Keratinocyte (primary cell): Measurements from ENCODE around the gene ROR2. TPM values are rescaled to one million over a fixed set of nuclear protein-coding genes. Genes with fewer than 3 reads are reported as not detected.

Experiments used
- DNase-seq: peaks from one replicate; pipeline ENCODE4 v3.0.0-alpha.2; 2011; ENCODE audit warnings: low read depth, missing footprints, low spot score
- FAIRE-seq: peaks from 2 replicates; lab custom pipeline; 2011; peaks lifted over from hg19 to GRCh38; lab: Jason Lieb, UNC
- H2AFZ ChIP-seq: 2 replicates; pipeline ENCODE4 v1.6.0; 2012; ENCODE audit warnings: low read length, control low read depth, inconsistent platforms; ENCODE audit not compliant: control insufficient read depth
- H3K27ac ChIP-seq: 2 replicates; pipeline ENCODE4 v1.5.1; 2011; ENCODE audit warnings: low read length; ENCODE audit not compliant: control insufficient read depth, insufficient read depth
- H3K27me3 ChIP-seq: 3 replicates; pipeline ENCODE4 v1.6.0; 2011; ENCODE audit warnings: low read length; ENCODE audit not compliant: control insufficient read depth, insufficient read depth; ENCODE audit errors: extremely low read depth
- H3K36me3 ChIP-seq, 2 experiments: 2 replicates in 1 of 2; 3 replicates in 1 of 2; pipeline ENCODE4 v1.5.1; 2011; ENCODE audit warnings: low read length in 2 of 2, mild to moderate bottlenecking in 1 of 2; ENCODE audit not compliant: control insufficient read depth in 2 of 2, insufficient read depth in 2 of 2; ENCODE audit errors: extremely low read depth in 1 of 2
- H3K4me1 ChIP-seq: 3 replicates; pipeline ENCODE4 v1.5.1; 2011; ENCODE audit warnings: low read length; ENCODE audit not compliant: control insufficient read depth, insufficient read depth; ENCODE audit errors: extremely low read depth
- H3K4me2 ChIP-seq: 3 replicates; pipeline ENCODE4 v1.6.0; 2011; ENCODE audit warnings: low read depth, low read length; ENCODE audit not compliant: control insufficient read depth, insufficient read depth; ENCODE audit errors: extremely low read depth
- H3K4me3 ChIP-seq, 3 experiments: fragments of 200-600 bp in 1 of 3; sonication (generic) in 1 of 3; 2 replicates in 2 of 3; 3 replicates in 1 of 3; pipeline ENCODE4 v1.5.1; 2011 to 2016; ENCODE audit warnings: low read length in 3 of 3, mild to moderate bottlenecking in 3 of 3, control low read depth in 2 of 3, inconsistent platforms in 1 of 3, low read depth in 1 of 3, mixed read lengths in 1 of 3, mixed run types in 1 of 3, moderate library complexity in 1 of 3; ENCODE audit not compliant: control insufficient read depth in 2 of 3, insufficient read depth in 2 of 3; ENCODE audit errors: extremely low read depth in 1 of 3
- H3K79me2 ChIP-seq: 2 replicates; pipeline ENCODE4 v1.6.0; 2012; ENCODE audit warnings: low read length; ENCODE audit not compliant: control insufficient read depth, insufficient read depth
- H3K9ac ChIP-seq: 3 replicates; pipeline ENCODE4 v1.6.0; 2011; ENCODE audit warnings: low read length; ENCODE audit not compliant: control insufficient read depth, insufficient read depth; ENCODE audit errors: extremely low read depth
- H3K9me1 ChIP-seq: 3 replicates; pipeline ENCODE4 v1.6.0; 2011; ENCODE audit warnings: low read length; ENCODE audit not compliant: control insufficient read depth, insufficient read depth; ENCODE audit errors: extremely low read depth
- H3K9me3 ChIP-seq: 2 replicates; pipeline ENCODE4 v1.5.1; 2012; ENCODE audit warnings: low read depth, low read length; ENCODE audit not compliant: control insufficient read depth
- H4K20me1 ChIP-seq: 3 replicates; pipeline ENCODE4 v1.6.0; 2011; ENCODE audit warnings: low read length; ENCODE audit not compliant: control insufficient read depth, insufficient read depth; ENCODE audit errors: extremely low read depth
- EZH2 ChIP-seq: IDR thresholded peaks from one replicate; pipeline ENCODE4 v1.6.1; 2012; ENCODE audit warnings: inconsistent platforms, mild to moderate bottlenecking, low read length, moderate library complexity
- dilution Hi-C: fragments of 300-500 bp; cut with MboI; formaldehyde crosslinking; loops from one replicate; pipeline ENCODE4 v1.7.0; 2020; ENCODE audit warnings: low sequenced_read_pairs; ENCODE audit not compliant: extremely low pct_ligation_motif_present
- polyA plus RNA-seq, 5 experiments: library from polyadenylated mRNA; depleted of rRNA in 3 of 5; stranded (reverse) in 3 of 5; stranded (forward) in 1 of 5; unstranded in 1 of 5; fragments of >200 nt; gene quantifications; 1 replicate in 1 of 5; 2 replicates in 3 of 5; 3 replicates in 1 of 5; pipeline versions ENCODE4 v1.2.1 to v1.2.3, GENCODE V29; 2011 to 2012; ENCODE audit warnings: missing spikeins in 2 of 5, low read depth in 1 of 5, low replicate concordance in 1 of 5
- TF ChIP-seq, protein P1 (sequence below), 3 experiments: IDR thresholded peaks in 1 of 3; conservative IDR thresholded peaks in 1 of 3; optimal IDR thresholded peaks in 1 of 3; 2 replicates in 2 of 3; 3 replicates in 1 of 3; pipeline versions ENCODE3 to v1.5.1; 2011; ENCODE audit warnings: low read length in 3 of 3, mild to moderate bottlenecking in 3 of 3, moderate library complexity in 2 of 3, control low read depth in 1 of 3, inconsistent platforms in 1 of 3; ENCODE audit not compliant: insufficient read depth in 2 of 3; ENCODE audit errors: extremely low read depth in 1 of 3

ROR2 gene
- polyA plus RNA-seq, 1 donor (not counting 4 experiments of a cell fraction or from before 2014, with no cell fraction given) = 0.22 TPM

DNA sequence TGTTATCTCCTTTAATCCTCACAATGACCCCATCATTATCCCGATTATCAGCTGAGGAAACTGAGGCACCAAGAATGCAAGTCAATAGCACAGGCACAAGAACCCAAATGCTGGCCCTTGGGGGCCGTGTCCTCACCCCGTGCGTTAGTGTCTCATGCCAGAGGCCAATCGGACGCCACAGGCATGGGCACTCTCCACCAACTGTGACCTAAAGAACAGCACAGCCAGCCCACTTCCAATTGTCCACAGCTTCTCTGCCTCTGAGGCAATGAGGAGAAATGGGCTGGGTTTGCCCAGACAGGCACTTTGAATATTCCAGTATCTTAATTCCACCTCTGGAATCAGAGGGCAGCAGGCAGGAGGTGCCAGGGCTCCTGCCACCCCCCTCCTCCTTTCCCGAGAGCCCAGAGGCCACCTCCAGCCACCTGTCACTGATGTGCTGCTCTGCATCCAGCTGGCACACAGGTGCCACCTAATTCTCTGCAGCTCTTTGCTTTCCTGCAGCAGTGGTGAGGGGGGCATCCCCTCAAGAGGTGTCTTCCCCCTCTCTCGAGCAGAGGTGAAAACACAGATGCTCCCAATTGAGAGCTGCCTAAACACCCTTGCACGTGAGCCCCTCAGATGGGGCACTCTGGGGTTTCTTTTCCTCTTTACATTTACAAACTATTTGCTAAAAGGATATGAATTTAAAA lies 107.5 kb downstream of the ROR2 start:
- no peak overlapping the region for H2AFZ ChIP-seq
- dilution Hi-C loops = no loop called here
- no peaks in the 10 kb centered on the region for H4K20me1 ChIP-seq
- no peak overlapping the region for H3K4me3 ChIP-seq
- no peak for FAIRE-seq
- H3K9me3 ChIP-seq = no peaks in the 10 kb centered on the region
- no peak overlapping the region for H3K4me2 ChIP-seq
- DNase-seq = no peak
- H3K27me3 ChIP-seq = peaks cover 8% of the 10 kb centered on the region
- no peak overlapping the region for H3K27ac ChIP-seq
- no peak overlapping the region for H3K9ac ChIP-seq
- H3K36me3 ChIP-seq = no peaks in the 10 kb centered on the region
- H3K9me1 ChIP-seq = no peaks in the 10 kb centered on the region
- peaks cover 9% of the 10 kb centered on the region for H3K4me1 ChIP-seq
- TF ChIP-seq, protein P1, sequence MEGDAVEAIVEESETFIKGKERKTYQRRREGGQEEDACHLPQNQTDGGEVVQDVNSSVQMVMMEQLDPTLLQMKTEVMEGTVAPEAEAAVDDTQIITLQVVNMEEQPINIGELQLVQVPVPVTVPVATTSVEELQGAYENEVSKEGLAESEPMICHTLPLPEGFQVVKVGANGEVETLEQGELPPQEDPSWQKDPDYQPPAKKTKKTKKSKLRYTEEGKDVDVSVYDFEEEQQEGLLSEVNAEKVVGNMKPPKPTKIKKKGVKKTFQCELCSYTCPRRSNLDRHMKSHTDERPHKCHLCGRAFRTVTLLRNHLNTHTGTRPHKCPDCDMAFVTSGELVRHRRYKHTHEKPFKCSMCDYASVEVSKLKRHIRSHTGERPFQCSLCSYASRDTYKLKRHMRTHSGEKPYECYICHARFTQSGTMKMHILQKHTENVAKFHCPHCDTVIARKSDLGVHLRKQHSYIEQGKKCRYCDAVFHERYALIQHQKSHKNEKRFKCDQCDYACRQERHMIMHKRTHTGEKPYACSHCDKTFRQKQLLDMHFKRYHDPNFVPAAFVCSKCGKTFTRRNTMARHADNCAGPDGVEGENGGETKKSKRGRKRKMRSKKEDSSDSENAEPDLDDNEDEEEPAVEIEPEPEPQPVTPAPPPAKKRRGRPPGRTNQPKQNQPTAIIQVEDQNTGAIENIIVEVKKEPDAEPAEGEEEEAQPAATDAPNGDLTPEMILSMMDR (optimal IDR thresholded peaks at IDR 0.05 in 1 of 3, IDR thresholded peaks at IDR 0.05 in 1 of 3, conservative IDR thresholded peaks at IDR 0.05 in 1 of 3; ENCODE audit: extremely low read depth in 1 of 3, insufficient read depth in 2 of 3, low read length in 3 of 3) = no peak
- TF ChIP-seq EZH2 = no peak
- no peaks in the 10 kb centered on the region for H3K79me2 ChIP-seq

DNA sequence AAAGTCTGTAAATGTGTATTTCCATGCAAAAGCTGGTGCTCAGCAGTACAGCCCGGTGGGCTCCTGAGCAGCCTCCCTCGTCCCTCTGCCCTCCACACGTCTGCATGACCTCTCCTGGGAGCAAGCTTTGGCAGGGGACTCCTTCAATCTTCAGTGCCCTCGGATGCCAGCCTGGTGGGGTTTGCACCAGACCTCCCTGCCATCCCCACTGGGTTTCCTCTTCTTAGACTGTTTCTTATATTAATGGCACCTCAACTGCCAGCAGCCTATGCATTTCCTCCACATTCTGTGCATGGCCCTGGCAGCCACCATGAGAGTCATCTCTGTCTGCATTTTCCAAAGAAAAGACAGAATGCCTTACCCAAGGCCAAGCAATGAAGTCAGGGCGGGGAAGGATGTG lies 108.4 kb downstream of the ROR2 start:
- Histone ChIP-seq H4K20me1 (no peaks in the 10 kb centered on the region), H3K9me3 (no peaks in the 10 kb centered on the region), H2AFZ (no peak overlapping the region), H3K9me1 (no peaks in the 10 kb centered on the region), H3K79me2 (no peaks in the 10 kb centered on the region), H3K27me3 (peaks cover 8% of the 10 kb centered on the region), H3K27ac (no peak overlapping the region), H3K36me3 (no peaks in the 10 kb centered on the region), H3K4me3 (no peak overlapping the region), H3K4me2 (no peak overlapping the region), H3K9ac (no peak overlapping the region), H3K4me1 (peaks cover 9% of the 10 kb centered on the region)
- TF ChIP-seq EZH2 = no peak
- TF ChIP-seq, protein P1 (optimal IDR thresholded peaks at IDR 0.05 in 1 of 3, IDR thresholded peaks at IDR 0.05 in 1 of 3, conservative IDR thresholded peaks at IDR 0.05 in 1 of 3; ENCODE audit: extremely low read depth in 1 of 3, insufficient read depth in 2 of 3, low read length in 3 of 3) = no peak
- no peak for DNase-seq
- dilution Hi-C loops = no loop called here
- FAIRE-seq = no peak
